ENCODE data around the gene PSMF1.

PSMF1 gene

GRCh38 chr20:1166948-1167720, 48.7 kb downstream of the PSMF1 start:
- DNase-seq (ENCODE audit: low read depth) = no peak
- TF ChIP-seq CTCF (IDR thresholded peaks at IDR 0.05; ENCODE audit: low read depth, low read length) (no peak), POLR2A (IDR thresholded peaks at IDR 0.05; ENCODE audit: extremely low read depth, insufficient read length) (no peak), MYC (IDR thresholded peaks at IDR 0.05; ENCODE audit: low read depth, low read length) (no peak), MAX (IDR thresholded peaks at IDR 0.05; ENCODE audit: low read depth, low read length) (no peak)
- H3K4me3 ChIP-seq (ENCODE audit: low read depth, low read length) = no peak overlapping the region

- no peak for DNase-seq (ENCODE audit: low read depth)
- no peak overlapping the region for H3K4me3 ChIP-seq (ENCODE audit: low read depth, low read length)
- TF ChIP-seq POLR2A (IDR thresholded peaks at IDR 0.05; ENCODE audit: extremely low read depth, insufficient read length) (no peak), MYC (IDR thresholded peaks at IDR 0.05; ENCODE audit: low read depth, low read length) (no peak)
Observed at GRCh38 chr20:1169224-1169623, 50.8 kb downstream of the PSMF1 start.

- H3K4me3 ChIP-seq (ENCODE audit: low read depth, low read length) = no peak overlapping the region
- DNase-seq (ENCODE audit: low read depth) = peak; percentile 59
- TF ChIP-seq MAX (IDR thresholded peaks at IDR 0.05; ENCODE audit: low read depth, low read length) (no peak), POLR2A (IDR thresholded peaks at IDR 0.05; ENCODE audit: extremely low read depth, insufficient read length) (no peak), MYC (IDR thresholded peaks at IDR 0.05; ENCODE audit: low read depth, low read length) (no peak), CTCF (IDR thresholded peaks at IDR 0.05; ENCODE audit: low read depth, low read length) (no peak)
Observed at GRCh38 chr20:1171461-1172093, 53.2 kb downstream of the PSMF1 start.

GRCh38 chr20:1173698-1174097, 55.3 kb downstream of the PSMF1 start:
- TF ChIP-seq MAX (IDR thresholded peaks at IDR 0.05; ENCODE audit: low read depth, low read length) (no peak), MYC (IDR thresholded peaks at IDR 0.05; ENCODE audit: low read depth, low read length) (no peak), CTCF (IDR thresholded peaks at IDR 0.05; ENCODE audit: low read depth, low read length) (no peak), POLR2A (IDR thresholded peaks at IDR 0.05; ENCODE audit: extremely low read depth, insufficient read length) (no peak)
- no peak for DNase-seq (ENCODE audit: low read depth)
- H3K4me3 ChIP-seq (ENCODE audit: low read depth, low read length) = no peak overlapping the region

- H3K4me3 ChIP-seq (ENCODE audit: low read depth, low read length) = no peak overlapping the region
- DNase-seq (ENCODE audit: low read depth) = no peak
- no peak for TF ChIP-seq MAX (IDR thresholded peaks at IDR 0.05; ENCODE audit: low read depth, low read length)
- no peak for TF ChIP-seq MYC (IDR thresholded peaks at IDR 0.05; ENCODE audit: low read depth, low read length)
- TF ChIP-seq POLR2A (IDR thresholded peaks at IDR 0.05; ENCODE audit: extremely low read depth, insufficient read length) = no peak
- no peak for TF ChIP-seq CTCF (IDR thresholded peaks at IDR 0.05; ENCODE audit: low read depth, low read length)
Observed at GRCh38 chr20:1174787-1175186, 56.4 kb downstream of the PSMF1 start.

- no peak for DNase-seq (ENCODE audit: low read depth)
- TF ChIP-seq MYC (IDR thresholded peaks at IDR 0.05; ENCODE audit: low read depth, low read length) = no peak
- TF ChIP-seq CTCF (IDR thresholded peaks at IDR 0.05; ENCODE audit: low read depth, low read length) = peak; percentile 6
- no peak for TF ChIP-seq MAX (IDR thresholded peaks at IDR 0.05; ENCODE audit: low read depth, low read length)
- TF ChIP-seq POLR2A (IDR thresholded peaks at IDR 0.05; ENCODE audit: extremely low read depth, insufficient read length) = no peak
- no peak overlapping the region for H3K4me3 ChIP-seq (ENCODE audit: low read depth, low read length)
Observed at GRCh38 chr20:1177680-1178079, 59.3 kb downstream of the PSMF1 start.
